ENCODE results near the gene PROK2.

GRCh38 chr3:71805691-71806090 lies 20.7 kb upstream of the PROK2 start:
- TF ChIP-seq, protein P1, sequence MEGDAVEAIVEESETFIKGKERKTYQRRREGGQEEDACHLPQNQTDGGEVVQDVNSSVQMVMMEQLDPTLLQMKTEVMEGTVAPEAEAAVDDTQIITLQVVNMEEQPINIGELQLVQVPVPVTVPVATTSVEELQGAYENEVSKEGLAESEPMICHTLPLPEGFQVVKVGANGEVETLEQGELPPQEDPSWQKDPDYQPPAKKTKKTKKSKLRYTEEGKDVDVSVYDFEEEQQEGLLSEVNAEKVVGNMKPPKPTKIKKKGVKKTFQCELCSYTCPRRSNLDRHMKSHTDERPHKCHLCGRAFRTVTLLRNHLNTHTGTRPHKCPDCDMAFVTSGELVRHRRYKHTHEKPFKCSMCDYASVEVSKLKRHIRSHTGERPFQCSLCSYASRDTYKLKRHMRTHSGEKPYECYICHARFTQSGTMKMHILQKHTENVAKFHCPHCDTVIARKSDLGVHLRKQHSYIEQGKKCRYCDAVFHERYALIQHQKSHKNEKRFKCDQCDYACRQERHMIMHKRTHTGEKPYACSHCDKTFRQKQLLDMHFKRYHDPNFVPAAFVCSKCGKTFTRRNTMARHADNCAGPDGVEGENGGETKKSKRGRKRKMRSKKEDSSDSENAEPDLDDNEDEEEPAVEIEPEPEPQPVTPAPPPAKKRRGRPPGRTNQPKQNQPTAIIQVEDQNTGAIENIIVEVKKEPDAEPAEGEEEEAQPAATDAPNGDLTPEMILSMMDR (IDR thresholded peaks at IDR 0.05): no peak
- no peak for TF ChIP-seq EZH2 (IDR thresholded peaks at IDR 0.05)
- no peak for TF ChIP-seq EZH2phosphoT487 (IDR thresholded peaks at IDR 0.05)
